Activated CD4-positive, alpha-beta T cell treated with anti-CD3 and anti-CD28 coated beads, Interleukin-2, Interleukin-4, amounts not matched to agents 100 ng/mL and 50 ng/mL, durations not matched to agents 16 hours and 8 hours (primary cell): ENCODE measurements around the gene METRNL.
"Not testable (repeated sequence)": the region's sequence is repeated elsewhere in the genome, so short reads cannot be mapped to it uniquely, and the experiment has no call there.

Source experiments
- DNase-seq: peaks from one replicate; pipeline ENCODE4 v3.0.0-alpha.2; 2020; ENCODE audit warnings: low spot score

METRNL gene

DNA sequence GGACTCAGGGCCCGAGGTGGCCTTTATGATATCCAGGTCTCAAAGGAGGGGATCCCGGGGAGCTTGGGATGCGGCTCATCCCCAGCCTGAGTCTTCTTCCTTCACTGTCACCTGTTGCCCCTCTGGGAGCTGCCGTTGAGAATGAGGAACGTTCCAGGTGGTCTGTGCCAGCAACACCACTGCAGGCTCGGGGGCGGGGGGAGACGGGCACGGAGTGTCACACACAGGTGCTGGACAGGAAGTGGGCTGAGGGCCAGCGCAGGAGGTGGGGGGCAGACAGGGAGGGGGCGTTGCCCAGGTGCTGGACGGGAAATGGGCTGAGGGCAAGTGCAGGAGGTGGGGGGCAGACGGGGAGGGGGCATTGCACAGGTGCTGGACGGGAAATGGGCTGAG, 28.2 kb downstream of the METRNL start:
- DNase-seq, result no peak

DNA sequence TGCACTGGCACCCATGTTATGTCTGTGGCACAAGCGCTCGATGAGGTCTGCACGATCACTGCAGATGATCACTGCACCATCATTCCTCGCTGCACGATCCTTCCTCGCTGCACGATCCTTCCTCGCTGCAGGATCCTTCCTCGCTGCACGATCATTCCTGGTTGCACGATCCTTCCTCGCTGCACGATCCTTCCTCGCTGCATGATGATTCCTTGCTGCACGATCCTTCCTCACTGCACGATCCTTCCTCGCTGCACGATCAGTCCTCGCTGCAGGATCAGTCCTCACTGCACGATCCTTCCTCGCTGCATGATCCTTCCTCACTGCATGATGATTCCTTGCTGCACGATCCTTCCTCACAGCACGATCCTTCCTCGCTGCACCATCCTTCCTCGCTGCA, 29.3 kb downstream of the METRNL start:
- DNase-seq, result no peak

DNA sequence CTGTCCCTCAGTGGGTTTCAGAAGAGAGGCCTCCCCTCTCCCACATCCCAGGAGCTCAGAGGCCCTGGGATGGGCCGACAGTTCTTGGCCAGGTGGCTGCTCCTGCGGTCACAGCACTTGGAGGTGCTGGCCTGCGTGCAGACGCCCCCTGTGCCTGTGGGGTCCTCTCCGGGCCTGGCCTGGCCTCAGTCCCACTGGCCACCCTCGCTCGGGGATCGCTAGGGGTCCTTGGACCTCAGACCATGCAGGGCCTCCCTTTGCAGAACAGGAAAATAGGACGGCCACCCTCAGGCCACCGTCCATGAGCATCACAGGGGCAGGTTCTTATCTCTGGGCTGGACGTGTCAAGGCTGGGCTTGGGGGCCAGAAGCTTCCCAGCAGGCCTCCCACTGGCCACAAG, 30.0 kb downstream of the METRNL start:
- DNase-seq, result no peak

DNA sequence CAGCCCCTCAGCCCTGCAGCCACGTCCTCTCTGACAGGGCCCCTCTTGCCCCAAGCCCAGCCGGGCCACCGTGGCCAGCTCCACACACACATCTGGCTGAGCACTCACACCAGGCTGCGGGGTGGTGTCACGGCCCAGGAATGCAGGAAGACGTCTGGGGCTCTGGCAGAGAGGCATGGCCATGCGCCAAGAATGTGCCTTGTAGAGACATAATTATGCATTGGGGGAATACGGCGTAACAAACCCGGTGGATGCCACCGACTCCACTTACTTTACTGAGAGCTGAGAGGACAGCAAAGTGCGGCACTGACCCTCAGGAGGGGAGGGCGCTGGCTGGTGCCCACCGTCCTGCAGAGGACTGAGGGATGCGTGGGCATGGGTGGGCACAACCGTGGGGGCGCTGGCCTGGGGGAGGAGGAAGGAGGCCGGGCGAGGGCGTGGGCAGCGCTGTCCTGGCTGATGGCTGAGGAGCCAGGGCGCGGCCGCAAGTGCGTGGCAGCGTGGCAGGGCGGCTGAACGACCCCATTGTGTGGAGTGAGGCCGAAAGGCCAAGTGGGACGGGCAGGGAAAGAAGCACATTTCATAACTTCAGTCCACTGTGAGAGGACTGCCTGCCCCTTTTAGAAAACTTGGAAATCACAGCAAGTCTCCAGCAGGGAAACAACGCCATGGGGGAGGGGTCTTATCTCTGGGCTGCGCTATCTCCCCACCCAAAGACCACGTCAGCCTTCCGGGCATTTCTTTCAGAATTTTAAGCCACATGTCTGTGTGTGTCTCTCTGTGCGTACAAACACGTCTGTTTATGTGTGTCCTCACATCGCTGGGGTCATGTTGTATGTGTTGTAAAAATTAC, 30.6 kb downstream of the METRNL start:
- no peak for DNase-seq

DNA sequence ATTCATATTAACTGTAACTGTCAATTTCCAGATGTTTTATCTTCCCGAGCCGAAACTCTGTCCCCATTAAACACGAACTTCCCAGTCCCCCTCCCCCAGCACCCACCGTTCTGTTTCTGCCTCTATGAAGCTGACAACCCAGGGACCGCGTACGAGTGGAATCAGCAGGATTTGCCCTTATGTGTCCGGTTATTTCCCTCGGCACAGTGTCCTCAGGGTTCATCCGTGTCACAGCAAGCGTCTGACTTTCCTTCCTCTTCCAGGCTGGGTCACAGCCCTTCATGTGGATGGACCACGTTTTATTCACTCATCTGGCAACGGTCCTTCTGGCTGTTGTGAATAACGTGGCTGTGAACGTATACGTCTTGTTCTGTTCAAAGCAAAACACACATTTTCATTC, 31.3 kb downstream of the METRNL start:
- DNase-seq, result no peak

DNA sequence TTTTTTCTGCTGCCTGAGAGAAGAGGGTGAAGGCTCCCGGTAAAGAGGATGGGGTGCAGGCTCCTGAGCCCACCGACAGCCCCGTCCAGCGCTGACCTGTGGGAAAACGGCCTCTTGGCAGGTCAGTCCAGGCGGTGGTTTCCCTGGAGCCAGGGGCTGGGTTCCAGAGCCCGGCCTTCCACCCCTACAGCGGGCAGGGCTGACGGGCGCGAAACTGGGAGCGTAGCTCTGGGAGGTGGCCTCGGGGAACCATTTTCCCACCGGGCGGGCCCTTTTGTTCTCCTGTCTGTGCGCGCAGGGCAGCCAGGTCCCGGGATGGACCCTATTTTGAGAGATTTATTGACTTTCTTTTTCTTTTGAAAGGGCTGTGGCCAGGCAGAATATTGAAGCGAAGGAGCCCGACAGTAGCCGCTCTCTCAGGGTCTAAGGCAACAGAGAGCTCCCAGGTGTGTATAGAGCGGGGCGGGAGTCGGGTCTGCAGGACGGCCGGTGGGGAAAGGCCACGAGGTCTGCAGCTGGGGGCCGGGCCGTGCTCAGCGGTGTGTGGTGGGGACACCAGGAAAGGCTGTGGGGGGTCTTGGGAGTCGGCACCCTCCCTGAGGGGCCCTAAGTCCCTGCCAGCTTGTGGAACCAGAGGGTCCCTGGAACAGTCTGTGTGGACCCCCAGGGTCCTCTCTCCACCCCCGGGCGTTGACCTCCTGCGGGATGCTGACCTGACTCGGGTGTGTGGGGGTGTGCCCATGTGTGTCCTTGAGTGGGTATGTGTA, 32.3 kb downstream of the METRNL start:
- DNase-seq, result no peak

DNA sequence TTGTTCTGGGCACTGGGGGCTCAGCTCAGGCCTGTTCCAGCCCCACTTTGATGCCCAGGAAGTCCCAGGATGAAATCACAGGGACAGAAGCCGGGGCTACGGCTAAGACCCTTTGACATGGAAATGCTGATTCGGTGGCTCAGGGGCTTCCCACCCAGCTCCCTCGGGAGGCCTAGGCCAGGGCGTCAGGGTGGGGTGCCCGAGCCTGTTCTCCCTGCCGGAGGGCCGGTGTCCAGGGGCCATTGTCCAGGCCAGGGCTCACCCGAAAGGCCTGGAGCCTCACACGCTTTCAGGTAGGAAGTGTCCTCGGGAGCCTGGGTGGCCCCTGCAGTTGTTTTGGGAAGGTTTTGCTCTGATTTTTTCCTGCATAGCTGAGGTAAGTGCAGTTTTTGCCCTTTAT, 34.0 kb downstream of the METRNL start:
- no peak for DNase-seq

DNA sequence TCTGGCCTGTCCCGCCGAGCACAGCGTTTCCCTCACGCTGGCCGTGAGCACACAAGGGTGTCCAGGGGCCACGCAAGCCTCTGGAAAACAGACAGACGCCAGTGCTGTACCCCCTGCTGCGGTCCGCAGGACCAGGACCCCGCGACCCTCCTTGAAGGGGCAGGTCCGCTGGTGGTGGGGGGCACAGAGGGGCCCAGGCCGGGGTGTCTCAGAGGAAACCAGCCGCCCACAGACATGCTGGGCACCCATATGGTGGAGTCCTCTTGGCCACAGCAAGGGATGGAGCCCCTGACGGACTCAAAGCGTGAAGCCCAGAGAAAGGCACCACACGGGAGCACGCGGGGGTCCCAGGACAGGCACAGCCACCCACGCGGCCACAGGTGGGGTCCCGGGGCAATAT, 34.4 kb downstream of the METRNL start:
- DNase-seq, result no peak

DNA sequence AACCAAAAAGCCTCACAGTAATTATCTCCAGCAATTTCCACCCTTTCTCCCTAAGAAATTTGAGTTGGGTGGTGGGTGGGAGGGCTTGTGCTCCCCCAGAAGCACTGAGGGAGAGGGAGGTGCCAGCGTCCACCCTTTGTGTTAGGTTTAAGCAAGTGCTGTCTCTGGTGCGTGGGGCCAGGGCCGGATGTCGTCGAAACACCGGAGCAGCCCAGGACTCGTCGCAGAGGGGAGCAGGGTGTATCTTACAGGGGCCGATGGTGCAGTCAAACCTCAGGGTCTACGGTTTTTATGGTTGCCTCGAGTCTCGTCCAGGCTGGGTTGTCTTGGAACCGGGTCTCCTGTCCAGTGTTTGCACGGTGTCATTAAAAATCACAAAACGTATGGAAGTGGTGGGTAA, 35.3 kb downstream of the METRNL start:
- DNase-seq, result no peak

DNA sequence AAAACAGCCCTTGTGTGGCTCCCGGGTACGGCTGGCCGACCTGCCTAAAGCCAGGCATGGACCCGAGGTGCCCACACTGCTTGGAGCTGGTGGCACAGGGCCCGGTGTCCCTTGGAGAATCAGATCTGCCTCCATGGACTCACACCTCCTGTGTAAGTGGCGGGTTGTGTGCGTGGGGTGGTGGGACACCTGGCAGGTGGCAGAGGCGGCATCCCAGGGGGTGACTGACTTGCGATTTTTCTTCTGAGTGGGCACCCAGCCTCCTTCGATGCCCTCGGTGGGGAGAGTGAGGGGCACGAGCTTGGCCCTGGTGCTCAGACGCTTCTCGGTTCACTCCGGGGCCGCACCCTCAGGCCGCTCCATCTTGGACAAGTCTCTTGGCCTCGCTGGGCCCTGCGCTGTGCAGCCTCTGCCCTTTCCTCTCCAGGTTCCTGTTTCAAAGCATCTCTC, 35.8 kb downstream of the METRNL start:
- DNase-seq, result no peak

DNA sequence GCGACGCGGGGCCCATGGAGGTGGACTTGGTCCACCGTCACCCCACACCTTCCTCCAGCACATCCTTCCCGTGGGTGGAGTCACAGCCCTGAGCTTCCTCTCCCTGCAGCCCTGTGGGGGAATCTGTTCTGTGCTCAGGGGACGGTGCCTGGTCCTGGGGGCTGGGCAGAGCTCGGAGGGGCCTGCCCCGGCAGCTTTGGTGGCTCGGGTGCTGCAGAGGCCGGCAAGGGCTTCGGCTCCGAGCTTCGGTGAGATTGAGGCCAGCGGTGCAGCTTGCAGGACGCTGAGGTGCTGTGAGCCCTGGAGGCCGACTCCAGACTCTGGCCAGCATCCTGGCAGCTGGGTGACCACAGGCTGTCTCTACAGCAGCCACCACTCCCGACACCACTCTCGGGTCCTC, 36.4 kb downstream of the METRNL start:
- DNase-seq, result no peak

DNA sequence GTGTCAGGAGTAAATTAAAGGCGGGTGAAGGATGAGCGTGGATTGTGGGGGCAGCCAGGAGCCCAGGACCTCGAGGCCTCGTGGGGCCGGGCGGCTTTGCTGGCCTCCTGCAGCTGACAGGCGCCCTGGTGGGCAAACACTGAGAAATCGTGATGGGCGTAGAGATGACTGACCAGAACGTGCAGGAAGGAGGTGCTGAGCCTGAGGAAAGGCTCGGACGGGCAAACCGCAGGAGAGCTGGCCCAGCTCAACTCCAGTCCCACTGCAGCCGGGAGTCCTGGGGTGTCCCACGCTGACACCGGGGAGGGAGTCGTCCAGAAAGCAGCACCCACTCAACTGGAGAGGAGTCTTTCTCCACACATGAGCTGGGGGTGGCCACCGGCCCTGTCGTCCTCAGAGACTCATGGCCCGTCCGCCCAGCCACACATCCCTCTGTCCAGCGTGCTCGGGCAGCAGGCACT, 36.9 kb downstream of the METRNL start:
- no peak for DNase-seq

DNA sequence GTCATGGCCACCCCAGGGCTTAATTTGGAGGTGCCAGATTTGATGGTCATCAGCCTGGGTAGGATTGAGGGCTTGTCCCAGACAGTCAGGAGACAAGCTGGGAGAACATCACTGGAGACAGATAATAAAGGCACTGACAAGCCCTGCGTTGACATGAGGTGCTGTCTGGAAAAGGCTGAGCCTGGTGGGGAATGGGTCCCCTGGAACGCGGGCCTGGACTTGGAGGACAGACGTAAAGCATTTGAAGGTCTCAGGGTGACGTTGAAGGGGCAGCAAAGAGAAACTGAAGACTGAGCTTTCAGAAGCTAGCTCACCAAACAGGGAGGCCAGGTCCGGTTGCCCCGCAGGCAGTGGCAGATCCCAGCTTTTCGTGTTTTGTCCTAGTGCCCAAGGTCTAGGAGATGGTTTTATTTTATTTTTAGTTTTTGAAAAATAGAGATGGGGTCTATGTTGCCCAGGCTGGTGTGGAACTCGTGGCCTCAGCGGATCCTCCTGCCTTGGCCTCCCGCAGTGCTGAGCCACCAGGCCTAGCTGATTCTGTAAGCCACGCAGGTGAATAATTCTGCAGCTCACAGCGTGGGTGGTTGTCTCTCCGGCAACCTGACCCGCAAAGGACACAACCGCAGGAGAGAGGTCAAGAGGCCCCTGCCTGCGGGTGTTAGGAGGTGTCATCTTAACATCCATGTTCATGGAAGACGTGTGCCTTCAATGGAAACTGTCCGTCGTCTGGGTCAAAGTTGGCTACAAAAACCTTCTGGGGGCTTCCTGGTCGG, 37.6 kb downstream of the METRNL start:
- no peak for DNase-seq

DNA sequence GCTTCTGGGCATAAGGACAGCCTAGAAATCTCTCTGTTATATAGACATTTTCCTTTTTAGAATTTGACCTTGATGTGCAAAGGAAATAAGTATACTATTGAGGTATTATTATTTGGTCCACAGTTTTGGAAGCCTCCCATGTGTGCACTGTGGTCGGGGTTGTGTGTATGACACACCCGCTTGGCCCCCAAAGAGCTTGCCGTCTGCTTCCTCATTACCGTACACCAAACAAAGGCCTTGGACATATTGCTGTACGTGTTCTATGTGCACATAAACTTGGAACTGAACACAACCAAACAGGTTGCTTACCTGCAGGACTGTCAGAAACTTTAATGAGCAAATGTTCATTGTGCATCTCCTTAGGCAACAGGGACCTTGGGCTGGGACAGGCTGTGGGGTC, 38.2 kb downstream of the METRNL start:
- DNase-seq, result no peak

DNA sequence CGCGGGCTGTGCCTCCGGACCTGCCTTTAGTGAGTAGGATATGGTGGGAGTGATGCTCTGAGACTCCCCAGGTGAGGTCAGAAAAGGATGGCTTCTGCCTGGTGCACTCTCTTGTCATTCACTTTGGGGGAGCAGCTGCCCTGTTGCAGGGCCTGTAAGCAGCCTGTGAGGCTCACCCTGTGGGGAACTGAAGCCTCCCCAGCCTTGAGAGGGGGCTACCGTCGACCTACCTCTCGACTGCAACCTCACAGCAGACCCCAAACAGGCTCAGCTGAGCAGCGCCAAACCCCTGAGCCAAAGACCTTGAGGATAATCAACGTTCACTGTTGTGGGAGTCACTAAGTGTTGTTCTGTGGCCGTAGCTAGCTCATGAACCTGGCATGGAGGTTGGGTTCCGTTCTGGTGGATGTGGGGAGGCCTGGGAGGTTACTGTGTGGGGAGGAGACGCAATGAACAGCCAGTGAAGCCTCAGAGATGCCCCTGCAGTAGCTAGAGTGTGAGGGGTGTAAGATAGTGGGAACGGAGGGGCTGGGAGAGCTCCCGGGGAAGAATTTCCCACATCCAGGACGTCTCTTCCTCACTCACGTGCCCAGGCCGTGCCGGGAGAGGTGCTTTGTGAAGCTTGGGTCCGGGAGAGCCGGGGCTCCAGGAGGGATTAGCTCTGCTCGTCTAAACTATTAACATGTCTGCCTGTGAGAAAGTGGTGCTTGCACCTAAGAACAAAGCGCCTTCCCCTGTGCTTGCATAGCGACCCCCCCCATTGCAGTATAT, 38.8 kb downstream of the METRNL start:
- no peak for DNase-seq

DNA sequence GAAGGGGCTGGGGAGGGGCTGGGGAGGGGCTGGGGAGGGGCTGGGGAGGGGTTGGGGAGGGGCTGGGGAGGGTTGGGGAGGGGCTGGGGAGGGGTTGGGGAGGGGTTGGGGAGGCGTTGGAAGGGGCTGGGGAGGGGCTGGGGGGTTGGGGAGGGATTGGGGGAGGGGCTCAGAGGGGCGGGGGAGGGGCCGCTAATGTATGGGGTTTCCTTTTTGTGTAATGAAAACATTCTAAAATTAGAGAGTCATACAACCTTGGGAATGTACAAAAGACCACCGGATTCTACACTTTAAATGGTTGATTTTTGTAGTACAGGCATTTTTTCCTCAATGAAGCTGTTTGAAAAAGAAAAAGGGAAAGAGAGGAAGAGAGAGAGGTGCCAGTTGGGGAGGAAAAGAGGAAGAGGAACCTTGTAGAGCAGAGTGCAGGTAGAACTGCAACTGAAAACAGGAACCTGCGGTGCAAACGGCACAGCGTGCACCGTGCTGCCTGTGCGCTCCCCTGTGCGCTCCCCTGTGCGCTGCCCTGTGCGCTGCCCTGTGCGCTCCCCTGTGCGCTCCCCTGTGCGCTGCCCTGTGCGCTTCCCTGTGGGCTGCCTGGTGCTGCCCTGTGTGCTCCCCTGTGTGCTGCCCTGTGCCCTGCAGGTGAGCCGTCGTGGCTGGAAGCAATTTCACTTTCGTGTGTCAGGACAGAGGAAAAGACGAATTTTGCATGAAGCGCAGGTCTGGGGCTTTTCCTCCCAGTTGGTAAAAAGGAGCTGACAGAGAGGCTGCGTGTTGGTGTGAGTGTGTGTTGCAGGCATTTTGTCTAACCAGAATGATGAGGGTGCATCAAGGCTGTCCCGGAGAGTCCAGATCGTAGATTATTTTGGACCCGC, 40.8 kb downstream of the METRNL start:
- DNase-seq, result no peak

DNA sequence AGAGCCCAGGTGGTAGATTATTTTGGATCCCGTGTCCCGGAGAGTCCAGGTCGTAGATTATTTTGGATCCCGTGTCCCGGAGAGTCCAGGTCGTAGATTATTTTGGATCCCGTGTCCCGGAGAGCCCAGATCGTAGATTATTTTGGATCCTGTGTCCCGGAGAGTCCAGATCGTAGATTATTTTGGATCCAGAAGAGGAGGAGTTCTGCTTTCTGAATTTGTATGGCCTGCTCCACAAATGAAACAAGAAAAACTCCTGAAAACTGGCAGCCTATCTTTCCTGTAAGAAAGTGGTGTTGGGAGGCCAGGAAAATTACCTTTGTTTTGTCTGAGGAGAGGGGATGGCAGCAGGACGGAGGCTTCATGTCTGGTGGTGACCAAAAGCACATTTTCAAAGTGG, 42.1 kb downstream of the METRNL start:
- not testable (repeated sequence) for DNase-seq

DNA sequence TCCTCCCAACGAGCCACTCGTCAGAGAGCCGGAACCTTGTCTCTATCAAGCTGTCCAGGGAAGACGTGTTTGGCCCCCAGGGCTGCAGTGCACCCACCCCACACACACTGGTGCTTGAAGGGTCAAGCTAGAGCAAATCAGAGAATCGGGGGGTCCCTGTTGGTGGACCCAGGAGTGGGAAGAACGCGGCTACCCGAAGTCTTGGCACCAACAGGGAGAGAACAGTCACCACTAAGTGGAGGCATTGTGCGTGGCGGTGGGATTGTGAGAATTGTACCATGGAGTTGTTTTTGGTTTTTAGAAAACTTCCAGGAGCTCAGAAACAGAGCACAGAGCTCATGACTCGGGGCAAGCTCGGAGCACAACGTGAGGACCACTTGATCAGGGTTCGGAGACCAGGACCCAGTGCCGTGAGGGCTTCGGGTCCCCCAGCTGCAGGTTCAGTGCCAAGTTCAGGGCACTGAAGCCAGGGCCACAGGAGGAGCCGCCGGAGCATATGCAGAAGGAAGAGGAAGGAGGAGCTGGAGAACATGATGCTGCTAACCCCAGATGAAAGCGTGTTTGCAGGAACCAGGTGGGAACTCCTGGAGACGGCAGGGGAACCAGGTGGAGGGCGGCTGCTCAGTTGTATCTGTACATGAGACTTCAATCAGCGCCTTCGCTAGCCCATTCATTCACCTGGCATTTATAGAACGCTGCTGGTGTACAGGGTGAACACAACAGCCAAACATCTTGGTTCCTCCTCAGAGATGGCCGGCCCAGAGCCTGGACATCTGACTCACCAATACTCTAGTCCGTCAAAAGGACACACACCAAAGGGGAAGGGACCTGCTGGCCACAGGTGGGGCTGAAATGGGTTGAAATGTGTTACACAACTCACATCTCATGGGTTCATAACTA, 42.8 kb downstream of the METRNL start:
- DNase-seq, result no peak

DNA sequence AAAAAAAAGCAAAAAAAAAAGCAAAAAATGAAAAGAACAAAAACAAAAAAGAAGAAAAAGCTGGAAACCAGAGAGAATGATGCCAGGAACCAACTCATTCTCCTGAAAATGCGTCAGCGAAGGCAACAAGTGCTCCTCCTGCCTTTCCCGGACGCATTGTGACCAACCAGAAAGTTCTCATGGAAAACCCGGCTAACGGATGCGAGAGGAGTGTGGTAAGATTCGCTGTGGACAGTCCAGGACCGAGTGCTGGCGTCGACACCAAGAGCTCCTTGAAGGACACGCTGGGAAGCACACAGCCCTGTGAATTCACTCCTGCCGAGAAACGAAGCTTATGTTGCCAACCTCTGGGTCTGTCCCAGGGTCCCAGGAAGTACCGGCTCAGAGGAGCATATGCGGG, 43.4 kb downstream of the METRNL start:
- no peak for DNase-seq
